Measurements from ENCODE around the gene RPS6KL1. TPM values are rescaled to one million over a fixed set of nuclear protein-coding genes. Genes with fewer than 3 reads are reported as not detected.

RPS6KL1 gene
- polyA plus RNA-seq, 1 donor from 2014 or later: 147 TPM

GRCh38 chr14:74861734-74862090 is 61.3 kb downstream of the RPS6KL1 start:
- Histone ChIP-seq H3K4me3 (ENCODE audit: low read length) (no peak overlapping the region), H3K27me3 (ENCODE audit: insufficient read depth, low read depth, low read length) (no peaks in the 10 kb centered on the region), H3K27ac (ENCODE audit: low read length) (no peak overlapping the region), H3F3A (ENCODE audit: insufficient read depth, low read length, poor library complexity, severe bottlenecking) (no peaks in the 10 kb centered on the region), H3K36me3 (ENCODE audit: insufficient read depth, low read length) (no peaks in the 10 kb centered on the region), H3K79me2 (replicated peaks; ENCODE audit: insufficient read depth, low read length) (no peaks in the 10 kb centered on the region), H2AFZ (ENCODE audit: low read depth, low read length) (no peak overlapping the region), H3K9me3 (ENCODE audit: low read length) (no peaks in the 10 kb centered on the region), H3K9ac (ENCODE audit: low read length) (no peak overlapping the region), H3K9me2 (ENCODE audit: insufficient read depth, low read length) (no peaks in the 10 kb centered on the region), H3K4me2 (ENCODE audit: low read length) (no peak overlapping the region), H4K20me1 (ENCODE audit: insufficient read depth) (no peaks in the 10 kb centered on the region)
- TF ChIP-seq POLR2AphosphoS5 (IDR thresholded peaks at IDR 0.05) (no peak), TAF1 (IDR thresholded peaks at IDR 0.05; ENCODE audit: low read depth) (no peak), RAD21 (conservative IDR thresholded peaks at IDR 0.05) (no peak), SMC3 (conservative IDR thresholded peaks at IDR 0.05; ENCODE audit: poor library complexity) (no peak), MXI1 (conservative IDR thresholded peaks at IDR 0.05; ENCODE audit: poor library complexity, severe bottlenecking) (no peak), EZH2 (IDR thresholded peaks at IDR 0.05; ENCODE audit: borderline replicate concordance, insufficient read depth, low read length, poor library complexity, severe bottlenecking) (no peak), EP300 (conservative IDR thresholded peaks at IDR 0.05; ENCODE audit: poor library complexity, severe bottlenecking) (no peak), REST (IDR thresholded peaks at IDR 0.05; ENCODE audit: borderline replicate concordance) (no peak), CTCF (IDR thresholded peaks at IDR 0.05; ENCODE audit: poor library complexity, severe bottlenecking) (no peak)

GRCh38 chr14:74860899-74861733 is 61.9 kb downstream of the RPS6KL1 start:
- TF ChIP-seq EZH2 (IDR thresholded peaks at IDR 0.05; ENCODE audit: borderline replicate concordance, insufficient read depth, low read length, poor library complexity, severe bottlenecking) (no peak), EP300 (conservative IDR thresholded peaks at IDR 0.05; ENCODE audit: poor library complexity, severe bottlenecking) (no peak), SMC3 (conservative IDR thresholded peaks at IDR 0.05; ENCODE audit: poor library complexity) (peak; percentile 73), MXI1 (conservative IDR thresholded peaks at IDR 0.05; ENCODE audit: poor library complexity, severe bottlenecking) (no peak), RAD21 (conservative IDR thresholded peaks at IDR 0.05) (peak; percentile 71), REST (IDR thresholded peaks at IDR 0.05; ENCODE audit: borderline replicate concordance) (no peak), POLR2AphosphoS5 (IDR thresholded peaks at IDR 0.05) (no peak), TAF1 (IDR thresholded peaks at IDR 0.05; ENCODE audit: low read depth) (no peak), CTCF (IDR thresholded peaks at IDR 0.05; ENCODE audit: poor library complexity, severe bottlenecking) (peak; percentile 78)
- Histone ChIP-seq H3K9ac (ENCODE audit: low read length) (no peak overlapping the region), H3K4me2 (ENCODE audit: low read length) (no peak overlapping the region), H3K27me3 (ENCODE audit: insufficient read depth, low read depth, low read length) (no peaks in the 10 kb centered on the region), H2AFZ (ENCODE audit: low read depth, low read length) (no peak overlapping the region), H3K79me2 (replicated peaks; ENCODE audit: insufficient read depth, low read length) (no peaks in the 10 kb centered on the region), H3K4me3 (ENCODE audit: low read length) (no peak overlapping the region), H3F3A (ENCODE audit: insufficient read depth, low read length, poor library complexity, severe bottlenecking) (no peaks in the 10 kb centered on the region), H3K27ac (ENCODE audit: low read length) (no peak overlapping the region), H3K9me2 (ENCODE audit: insufficient read depth, low read length) (no peaks in the 10 kb centered on the region), H4K20me1 (ENCODE audit: insufficient read depth) (no peaks in the 10 kb centered on the region), H3K9me3 (ENCODE audit: low read length) (no peaks in the 10 kb centered on the region), H3K36me3 (ENCODE audit: insufficient read depth, low read length) (no peaks in the 10 kb centered on the region)
